Pancreas (tissue), 10 donors: ENCODE measurements around the gene CLTCL1. TPM values are rescaled to one million over a fixed set of nuclear protein-coding genes. Genes with fewer than 3 reads are reported as not detected.
A peak's percentile ranks its signal among the peaks of the same experiment; 100 is the strongest.

Experiments
- ATAC-seq, 4 donors: fragments of 200-7000 bp; cut with Tn5 transposase; one replicate each; pipeline versions ENCODE4 v1.8.0 to v1.9.1; 2020; ENCODE audit warnings: mild to moderate bottlenecking in 4 of 4, moderate library complexity in 4 of 4
- DNase-seq, 6 donors: peaks; one replicate each; pipeline ENCODE4 v3.0.0-alpha.2; 2020
- FAIRE-seq: peaks from 2 replicates; lab custom pipeline; 2012; peaks lifted over from hg19 to GRCh38; lab: Jason Lieb, UNC
- H3K27ac ChIP-seq, 4 donors: fragments of 200-600 bp; sonication (generic); 1 replicate in 3 of 4; 2 replicates in 1 of 4; pipeline versions ENCODE4 v1.5.0 to v1.8.0; 2020
- H3K27me3 ChIP-seq, 4 donors: fragments of 200-600 bp; one replicate each; pipeline ENCODE4 v1.8.0; 2021
- H3K36me3 ChIP-seq, 3 donors: fragments of 200-600 bp; sonication (generic) in 1 of 3; one replicate each; pipeline versions ENCODE4 v1.5.0 to v1.8.0; 2020 to 2021
- H3K4me1 ChIP-seq, 3 donors: fragments of 200-600 bp; one replicate each; pipeline ENCODE4 v1.8.0; 2021
- H3K4me3 ChIP-seq, 4 donors: fragments of 200-600 bp; sonication (generic) in 2 of 4; one replicate each; pipeline versions ENCODE4 v1.5.0 to v1.8.0; 2020 to 2021
- H3K9me3 ChIP-seq, 4 donors: fragments of 200-600 bp; one replicate each; pipeline ENCODE4 v1.8.0; 2021
- CTCF ChIP-seq, 4 donors: fragments of 200-600 bp; sonication (generic) in 3 of 4; IDR thresholded peaks; one replicate each; pipeline versions ENCODE4 v1.5.0 to v1.8.0; 2021; ENCODE audit warnings: antibody characterized with exemption in 4 of 4
- WGBS, 2 donors: extraction: QIAGEN DNeasy Blood & Tissue Kit; methylation state at CpG; one replicate each; pipeline ENCODE4 v1.1.7; 2013; 5-methylcytosine and 5-hydroxymethylcytosine counted together
- intact Hi-C, 3 donors: fragments of 100-400 bp; cut with DNase I; formaldehyde crosslinking; loops; one replicate each; pipeline versions ENCODE4 v1.11.1 to v1.14.2; 2022
- polyA plus RNA-seq, 2 donors: library from polyadenylated mRNA; stranded (reverse); fragments of 200-250 nt; gene quantifications; one replicate each; pipeline ENCODE4 v1.2.3, GENCODE V29; 2013
- total RNA-seq, 6 donors: library from RNA; stranded (reverse); fragmentation: NEBNext Ultra II Directional in 4 of 6; extraction: Animal tissue kit (Norgen Biotek cat#: 25700) in 4 of 6; gene quantifications; one replicate each; pipeline versions ENCODE4 v1.2.1 to v1.2.4, GENCODE V29; 2021 to 2023
- donor health status: healthy with polysubstance abuse.
- donor health status: DM: no; HTN: no; CAD: no; lungs with moderate emphysema.
- donor health status: DM: no; HTN: no; CAD: no.
- donor health status: control.
- donor health status: control.
- donor health status: Bipolar disorder and iron deficiency.
- donor health status: DM: yes; HTN: yes; CAD: no.
- donor health status: DM: no; HTN: no; CAD: no.
- donor health status: DM: no; HTN: no; CAD: no.
- donor health status: DM: yes; HTN: yes; CAD: no.

CLTCL1 gene
- total and polyA plus RNA-seq, 8 donors = 1.7 to 6.4 (median 2.2) TPM

- peak overlapping the region in 2 of 4 donors; percentile 21 to 35 for H3K4me3 ChIP-seq
- TF ChIP-seq CTCF (IDR thresholded peaks at IDR 0.05) = no peak
- intact Hi-C loops = no loop called here
- ATAC-seq = no peak
- H3K27me3 ChIP-seq = peaks cover 0 to 13% (median 2%) of the 10 kb centered on the region in 4 donors
- no peaks in the 10 kb centered on the region for H3K36me3 ChIP-seq
- peak in 2 of 6 donors; percentile 46 to 78 for DNase-seq
- no peaks in the 10 kb centered on the region for H3K9me3 ChIP-seq
- H3K27ac ChIP-seq = no peak overlapping the region
- FAIRE-seq = no peak
- peaks cover 4 to 22% (median 17%) of the 10 kb centered on the region in 3 donors for H3K4me1 ChIP-seq
- WGBS, 2 donors = 36 to 44% methylated on average over 7 of the region's 7 CpGs
These were observed 121.6 kb downstream of the CLTCL1 start for GRCh38 chr22:19169947-19170318.

GRCh38 chr22:19169002-19169946, 122.2 kb downstream of the CLTCL1 start:
- WGBS, 2 donors = 4 to 5% methylated on average over 54 to 58 of the region's 58 CpGs
- DNase-seq (peak in 3 of 6 donors; percentile 26 to 50 (median 49)), ATAC-seq (no peak), FAIRE-seq (no peak)
- H3K4me1 ChIP-seq = peaks cover 0 to 17% (median 11%) of the 10 kb centered on the region in 3 donors
- H3K27me3 ChIP-seq = peaks cover 0 to 13% (median 2%) of the 10 kb centered on the region in 4 donors
- H3K27ac ChIP-seq = no peak overlapping the region
- TF ChIP-seq CTCF (IDR thresholded peaks at IDR 0.05) = no peak
- no peaks in the 10 kb centered on the region for H3K36me3 ChIP-seq
- intact Hi-C loops = no loop called here
- H3K4me3 ChIP-seq = peak overlapping the region in 2 of 4 donors; percentile 21 to 35
- no peaks in the 10 kb centered on the region for H3K9me3 ChIP-seq

- no peaks in the 10 kb centered on the region for H3K36me3 ChIP-seq
- H3K9me3 ChIP-seq = no peaks in the 10 kb centered on the region
- intact Hi-C loops = no loop called here
- no peak for TF ChIP-seq CTCF (IDR thresholded peaks at IDR 0.05)
- no peak overlapping the region for H3K4me3 ChIP-seq
- peaks cover 0 to 13% (median 2%) of the 10 kb centered on the region in 4 donors for H3K27me3 ChIP-seq
- H3K4me1 ChIP-seq = peaks cover 0 to 14% (median 11%) of the 10 kb centered on the region in 3 donors
- DNase-seq (peak in 2 of 6 donors; percentile 34 to 37), FAIRE-seq (no peak), ATAC-seq (no peak)
- no peak overlapping the region for H3K27ac ChIP-seq
- 31 to 42% methylated on average over 17 of the region's 17 CpGs for WGBS, 2 donors
These were observed 123.2 kb downstream of the CLTCL1 start for GRCh38 chr22:19168088-19168890.

GRCh38 chr22:19167106-19167869, 124.2 kb downstream of the CLTCL1 start:
- 55 to 62% methylated on average over 13 of the region's 13 CpGs for WGBS, 2 donors
- no peak for FAIRE-seq

More at GRCh38 chr22:19167106-19167869, 124.2 kb downstream of the CLTCL1 start:
- no peak overlapping the region for H3K4me3 ChIP-seq
- H3K27me3 ChIP-seq = peaks cover 0 to 13% (median 2%) of the 10 kb centered on the region in 4 donors
- ATAC-seq = no peak
- no peak for DNase-seq
- intact Hi-C loops = no loop called here
- TF ChIP-seq CTCF (IDR thresholded peaks at IDR 0.05) = no peak
- H3K36me3 ChIP-seq = no peaks in the 10 kb centered on the region
- H3K4me1 ChIP-seq = peaks cover 0 to 7% (median 6%) of the 10 kb centered on the region in 3 donors
- no peak overlapping the region for H3K27ac ChIP-seq
- H3K9me3 ChIP-seq = no peaks in the 10 kb centered on the region
